ENCODE results near the gene PIGU. TPM values are rescaled to one million over a fixed set of nuclear protein-coding genes. Genes with fewer than 3 reads are reported as not detected.

PIGU gene
- total and polyA plus RNA-seq, 2 donors (not counting 1 experiment from before 2014, with no cell fraction given): 12.0 to 19.3 TPM

DNA sequence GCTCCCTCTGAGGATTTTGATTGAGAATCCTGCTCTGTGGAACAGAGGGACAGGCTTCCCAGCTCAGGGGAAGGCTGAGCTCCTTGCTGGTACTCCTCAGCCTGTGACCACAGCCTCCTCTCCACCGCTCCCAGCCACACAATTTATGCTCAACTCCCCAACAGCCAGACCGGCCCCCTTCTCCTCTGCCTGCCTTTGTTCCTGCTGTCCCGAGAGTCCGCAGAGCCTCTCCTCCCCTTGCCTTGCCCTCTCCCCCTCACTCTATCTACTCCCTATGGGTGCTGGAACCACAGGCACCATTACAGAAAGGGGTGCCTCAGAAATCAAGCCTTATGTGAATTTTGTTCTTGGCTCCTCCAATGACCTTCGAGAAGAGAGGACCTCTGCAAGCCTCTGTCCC lies 102.5 kb downstream of the PIGU start:
- DNase-seq (no peak), ATAC-seq (ENCODE audit: low read depth) (no peak)
- Histone ChIP-seq H3K27me3 (replicated peaks in 1 of 4; ENCODE audit: control extremely low read depth in 1 of 4, control insufficient read depth in 3 of 4, insufficient read depth in 4 of 4, low read length in 3 of 4) (no peaks in the 10 kb centered on the region), H3K4me1 (ENCODE audit: control insufficient read depth in 2 of 2, insufficient read depth in 2 of 2, low read length in 2 of 2) (peaks cover 9 to 10% of the 10 kb centered on the region in 2 donors), H3K36me3 (replicated peaks in 1 of 2; ENCODE audit: control extremely low read depth in 1 of 2, control insufficient read depth in 1 of 2, extremely low read depth in 1 of 2, insufficient read depth in 2 of 2, low read length in 1 of 2) (peaks cover 0 to 20% of the 10 kb centered on the region in 2 experiments), H3K9me3 (ENCODE audit: control extremely low read depth in 1 of 3, control insufficient read depth in 2 of 3, insufficient read depth in 1 of 3, low read length in 2 of 3) (no peaks in the 10 kb centered on the region), H4K20me1 (ENCODE audit: control insufficient read depth, insufficient read depth, low read length, poor library complexity, severe bottlenecking) (no peaks in the 10 kb centered on the region), H3K4me3 (ENCODE audit: control extremely low read depth in 1 of 5, extremely low read depth in 1 of 5, insufficient read depth in 1 of 5, low read depth in 2 of 5, low read length in 4 of 5) (no peak overlapping the region), H3K4me2 (replicated peaks; ENCODE audit: low read depth, low read length, poor library complexity, severe bottlenecking) (no peak overlapping the region), H3K27ac (ENCODE audit: low read length in 2 of 2) (no peak overlapping the region), H3K79me2 (ENCODE audit: control insufficient read depth, insufficient read depth, low read length) (no peaks in the 10 kb centered on the region), H3K9ac (ENCODE audit: low read length) (no peak overlapping the region), H2AFZ (ENCODE audit: insufficient read depth, low read depth, low read length, poor library complexity, severe bottlenecking) (no peak overlapping the region)
- intact Hi-C loops (cut with micrococcal nuclease): no loop called here
- ChIA-PET CTCF (no interaction called here), POLR2A (no interaction called here)
- Mint-ChIP-seq H3K9me3 (ENCODE audit: insufficient read depth) (no peaks in the 10 kb centered on the region), H3K4me3 (no peak overlapping the region), H3K4me1 (peaks cover 17% of the 10 kb centered on the region), H3K27ac (no peak overlapping the region), H3K27me3 (no peaks in the 10 kb centered on the region)
- 100% methylated on average over 5 of the region's 5 CpGs for WGBS (ENCODE audit: insufficient coverage)
- no peak for TF ChIP-seq EZH2 (IDR thresholded peaks at IDR 0.05; ENCODE audit: borderline replicate concordance, insufficient read depth, low read depth, low read length, poor library complexity, severe bottlenecking)
- TF ChIP-seq, protein P1, sequence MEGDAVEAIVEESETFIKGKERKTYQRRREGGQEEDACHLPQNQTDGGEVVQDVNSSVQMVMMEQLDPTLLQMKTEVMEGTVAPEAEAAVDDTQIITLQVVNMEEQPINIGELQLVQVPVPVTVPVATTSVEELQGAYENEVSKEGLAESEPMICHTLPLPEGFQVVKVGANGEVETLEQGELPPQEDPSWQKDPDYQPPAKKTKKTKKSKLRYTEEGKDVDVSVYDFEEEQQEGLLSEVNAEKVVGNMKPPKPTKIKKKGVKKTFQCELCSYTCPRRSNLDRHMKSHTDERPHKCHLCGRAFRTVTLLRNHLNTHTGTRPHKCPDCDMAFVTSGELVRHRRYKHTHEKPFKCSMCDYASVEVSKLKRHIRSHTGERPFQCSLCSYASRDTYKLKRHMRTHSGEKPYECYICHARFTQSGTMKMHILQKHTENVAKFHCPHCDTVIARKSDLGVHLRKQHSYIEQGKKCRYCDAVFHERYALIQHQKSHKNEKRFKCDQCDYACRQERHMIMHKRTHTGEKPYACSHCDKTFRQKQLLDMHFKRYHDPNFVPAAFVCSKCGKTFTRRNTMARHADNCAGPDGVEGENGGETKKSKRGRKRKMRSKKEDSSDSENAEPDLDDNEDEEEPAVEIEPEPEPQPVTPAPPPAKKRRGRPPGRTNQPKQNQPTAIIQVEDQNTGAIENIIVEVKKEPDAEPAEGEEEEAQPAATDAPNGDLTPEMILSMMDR (IDR thresholded peaks at IDR 0.05): no peak

- Histone ChIP-seq H3K27ac (ENCODE audit: low read length in 2 of 2) (no peak overlapping the region), H3K9ac (ENCODE audit: low read length) (no peak overlapping the region), H3K4me3 (ENCODE audit: control extremely low read depth in 1 of 5, extremely low read depth in 1 of 5, insufficient read depth in 1 of 5, low read depth in 2 of 5, low read length in 4 of 5) (no peak overlapping the region), H3K36me3 (replicated peaks in 1 of 2; ENCODE audit: control extremely low read depth in 1 of 2, control insufficient read depth in 1 of 2, extremely low read depth in 1 of 2, insufficient read depth in 2 of 2, low read length in 1 of 2) (peaks cover 0 to 20% of the 10 kb centered on the region in 2 experiments), H3K79me2 (ENCODE audit: control insufficient read depth, insufficient read depth, low read length) (no peaks in the 10 kb centered on the region), H4K20me1 (ENCODE audit: control insufficient read depth, insufficient read depth, low read length, poor library complexity, severe bottlenecking) (no peaks in the 10 kb centered on the region), H3K27me3 (replicated peaks in 1 of 4; ENCODE audit: control extremely low read depth in 1 of 4, control insufficient read depth in 3 of 4, insufficient read depth in 4 of 4, low read length in 3 of 4) (no peaks in the 10 kb centered on the region), H3K4me1 (ENCODE audit: control insufficient read depth in 2 of 2, insufficient read depth in 2 of 2, low read length in 2 of 2) (peaks cover 5 to 6% of the 10 kb centered on the region in 2 donors), H3K9me3 (ENCODE audit: control extremely low read depth in 1 of 3, control insufficient read depth in 2 of 3, insufficient read depth in 1 of 3, low read length in 2 of 3) (no peaks in the 10 kb centered on the region), H3K4me2 (replicated peaks; ENCODE audit: low read depth, low read length, poor library complexity, severe bottlenecking) (no peak overlapping the region), H2AFZ (ENCODE audit: insufficient read depth, low read depth, low read length, poor library complexity, severe bottlenecking) (no peak overlapping the region)
- POLR2A ChIA-PET: no interaction called here
- CTCF ChIA-PET: no interaction called here
- DNase-seq (no peak), ATAC-seq (ENCODE audit: low read depth) (no peak)
- H3K27ac Mint-ChIP-seq: no peak overlapping the region
- intact Hi-C loops (cut with micrococcal nuclease): no loop called here
- H3K4me3 Mint-ChIP-seq: no peak overlapping the region
- no peaks in the 10 kb centered on the region for H3K27me3 Mint-ChIP-seq
- no peaks in the 10 kb centered on the region for H3K9me3 Mint-ChIP-seq (ENCODE audit: insufficient read depth)
- 100% methylated on average over 6 of the region's 7 CpGs for WGBS (ENCODE audit: insufficient coverage)
- no peak for TF ChIP-seq EZH2 (IDR thresholded peaks at IDR 0.05; ENCODE audit: borderline replicate concordance, insufficient read depth, low read depth, low read length, poor library complexity, severe bottlenecking)
- TF ChIP-seq, protein P1 (IDR thresholded peaks at IDR 0.05): no peak
- peaks cover 13% of the 10 kb centered on the region for H3K4me1 Mint-ChIP-seq
These were observed 103.2 kb downstream of the PIGU start for GRCh38 chr20:34573541-34574300.
